Activated B cell treated with CpG ODN at 0.5 μM for 24 hours (primary cell): ENCODE measurements around the gene BCHE. TPM values are rescaled to one million over a fixed set of nuclear protein-coding genes. Genes with fewer than 3 reads are reported as not detected.

Experiments
- ATAC-seq: fragments of 200-7000 bp; cut with Tn5 transposase; one replicate; pipeline ENCODE4 v1.10.0; 2021; ENCODE audit warnings: low read depth, mild to moderate bottlenecking, moderate library complexity
- CTCF ChIA-PET: fragments of 350-600 bp; sonication (Branson Sonifier 250); formaldehyde crosslinking; loops from one replicate; lab custom pipeline; 2021; ENCODE audit warnings: antibody characterized with exemption; lab: Charles Lee
- POLR2A ChIA-PET: fragments of 350-600 bp; sonication (Branson Sonifier 250); formaldehyde crosslinking; loops from one replicate; lab custom pipeline; 2021; ENCODE audit warnings: antibody characterized with exemption; lab: Charles Lee
- DNase-seq: peaks from one replicate; pipeline ENCODE4 v3.0.0; 2022
- H3K27ac Mint-ChIP-seq: one replicate; pipeline ENCODE4 v1.8.0; 2020; ENCODE audit warnings: mixed read lengths
- H3K27me3 Mint-ChIP-seq: one replicate; pipeline ENCODE4 v1.8.0; 2021; ENCODE audit warnings: mixed read lengths
- H3K36me3 Mint-ChIP-seq: one replicate; pipeline ENCODE4 v1.8.0; 2021; ENCODE audit warnings: low read depth, mixed read lengths
- H3K4me1 Mint-ChIP-seq: one replicate; pipeline ENCODE4 v1.8.0; 2021; ENCODE audit warnings: mixed read lengths
- H3K4me3 Mint-ChIP-seq: one replicate; pipeline ENCODE4 v1.8.0; 2020; ENCODE audit warnings: mild to moderate bottlenecking, mixed read lengths
- H3K9me3 Mint-ChIP-seq: one replicate; pipeline ENCODE4 v1.8.0; 2020; ENCODE audit warnings: mixed read lengths
- CTCF ChIP-seq: fragments of 200-600 bp; IDR thresholded peaks from one replicate; pipeline ENCODE4 v1.8.0; 2022; ENCODE audit warnings: antibody characterized with exemption, mild to moderate bottlenecking
- intact Hi-C: fragments of 100-400 bp; cut with micrococcal nuclease; formaldehyde crosslinking; loops from one replicate; pipeline ENCODE4 v1.15.1; 2024
- total RNA-seq: library from RNA; stranded (reverse); gene quantifications from 2 replicates; pipeline ENCODE4 v1.2.3, GENCODE V29; 2022

Gene BCHE
- total RNA-seq, 1 donor from 2014 or later: not detected

GRCh38 chr3:165796701-165797100 is 40.5 kb downstream of the BCHE start:
- H3K9me3 Mint-ChIP-seq: peaks cover 2% of the 10 kb centered on the region
- no peaks in the 10 kb centered on the region for H3K4me1 Mint-ChIP-seq
- ATAC-seq: no peak
- H3K27ac Mint-ChIP-seq: no peak overlapping the region
- H3K27me3 Mint-ChIP-seq: no peaks in the 10 kb centered on the region
- no peak overlapping the region for H3K4me3 Mint-ChIP-seq
- intact Hi-C loops: no loop called here
- H3K36me3 Mint-ChIP-seq: no peaks in the 10 kb centered on the region
- POLR2A ChIA-PET: no interaction called here
- no peak for TF ChIP-seq CTCF
- CTCF ChIA-PET: no interaction called here
- no peak for DNase-seq

- TF ChIP-seq CTCF: no peak
- ChIA-PET CTCF (no interaction called here), POLR2A (no interaction called here)
- Mint-ChIP-seq H3K4me1 (no peaks in the 10 kb centered on the region), H3K4me3 (no peak overlapping the region), H3K36me3 (no peaks in the 10 kb centered on the region), H3K27me3 (no peaks in the 10 kb centered on the region), H3K27ac (no peak overlapping the region), H3K9me3 (peaks cover 9% of the 10 kb centered on the region)
- ATAC-seq (no peak), DNase-seq (no peak)
- intact Hi-C loops: no loop called here
These were observed 48.7 kb downstream of the BCHE start for GRCh38 chr3:165788531-165788930.

GRCh38 chr3:165786013-165786412 is 51.2 kb downstream of the BCHE start:
- ChIA-PET CTCF (no interaction called here), POLR2A (no interaction called here)
- H3K36me3 Mint-ChIP-seq: no peaks in the 10 kb centered on the region
- H3K4me1 Mint-ChIP-seq: no peaks in the 10 kb centered on the region
- ATAC-seq (no peak), DNase-seq (no peak)
- intact Hi-C loops: no loop called here
- no peaks in the 10 kb centered on the region for H3K27me3 Mint-ChIP-seq
- no peak for TF ChIP-seq CTCF
- no peak overlapping the region for H3K4me3 Mint-ChIP-seq
- H3K9me3 Mint-ChIP-seq: peaks cover 5% of the 10 kb centered on the region
- no peak overlapping the region for H3K27ac Mint-ChIP-seq

GRCh38 chr3:165784337-165784736 is 52.9 kb downstream of the BCHE start:
- ATAC-seq (no peak), DNase-seq (no peak)
- CTCF ChIA-PET: no interaction called here
- Mint-ChIP-seq H3K36me3 (no peaks in the 10 kb centered on the region), H3K4me3 (no peak overlapping the region), H3K4me1 (no peaks in the 10 kb centered on the region), H3K27ac (no peak overlapping the region), H3K27me3 (no peaks in the 10 kb centered on the region), H3K9me3 (peaks cover 5% of the 10 kb centered on the region)
- POLR2A ChIA-PET: no interaction called here
- intact Hi-C loops: no loop called here
- no peak for TF ChIP-seq CTCF

GRCh38 chr3:165783383-165783782 is 53.8 kb downstream of the BCHE start:
- no peaks in the 10 kb centered on the region for H3K27me3 Mint-ChIP-seq
- no peak for TF ChIP-seq CTCF
- DNase-seq: no peak
- H3K27ac Mint-ChIP-seq: no peak overlapping the region
- CTCF ChIA-PET: no interaction called here
- intact Hi-C loops: no loop called here
- peaks cover 5% of the 10 kb centered on the region for H3K9me3 Mint-ChIP-seq
- POLR2A ChIA-PET: no interaction called here
- no peaks in the 10 kb centered on the region for H3K36me3 Mint-ChIP-seq
- no peak overlapping the region for H3K4me3 Mint-ChIP-seq
- H3K4me1 Mint-ChIP-seq: no peaks in the 10 kb centered on the region
- ATAC-seq: no peak
